Nephron progenitor cell (in vitro differentiated cells): ENCODE results near the gene CD47.

Source experiments
- DNase-seq: peaks from one replicate; pipeline ENCODE4 v3.0.0; 2021
- H3K27ac Mint-ChIP-seq: 2 replicates; pipeline ENCODE4 v1.8.0; 2021; ENCODE audit warnings: mild to moderate bottlenecking, moderate library complexity, mixed read lengths
- H3K27me3 Mint-ChIP-seq: 2 replicates; pipeline ENCODE4 v1.8.0; 2021; ENCODE audit warnings: mild to moderate bottlenecking, low read depth, mixed read lengths; ENCODE audit not compliant: poor library complexity
- H3K36me3 Mint-ChIP-seq: 2 replicates; pipeline ENCODE4 v1.8.0; 2021; ENCODE audit warnings: low read depth, mixed read lengths
- H3K4me1 Mint-ChIP-seq: 2 replicates; pipeline ENCODE4 v1.8.0; 2021; ENCODE audit warnings: mixed read lengths
- H3K4me3 Mint-ChIP-seq: 2 replicates; pipeline ENCODE4 v1.8.0; 2021; ENCODE audit warnings: mild to moderate bottlenecking, moderate library complexity, mixed read lengths
- H3K9me3 Mint-ChIP-seq: 2 replicates; pipeline ENCODE4 v1.8.0; 2021; ENCODE audit warnings: mild to moderate bottlenecking, moderate library complexity, mixed read lengths
- TF ChIP-seq, protein P1 (sequence below): fragments of 200-600 bp; sonication (generic); IDR thresholded peaks from 2 replicates; pipeline ENCODE4 v1.5.0; 2021; ENCODE audit warnings: antibody characterized with exemption

Gene CD47

DNA sequence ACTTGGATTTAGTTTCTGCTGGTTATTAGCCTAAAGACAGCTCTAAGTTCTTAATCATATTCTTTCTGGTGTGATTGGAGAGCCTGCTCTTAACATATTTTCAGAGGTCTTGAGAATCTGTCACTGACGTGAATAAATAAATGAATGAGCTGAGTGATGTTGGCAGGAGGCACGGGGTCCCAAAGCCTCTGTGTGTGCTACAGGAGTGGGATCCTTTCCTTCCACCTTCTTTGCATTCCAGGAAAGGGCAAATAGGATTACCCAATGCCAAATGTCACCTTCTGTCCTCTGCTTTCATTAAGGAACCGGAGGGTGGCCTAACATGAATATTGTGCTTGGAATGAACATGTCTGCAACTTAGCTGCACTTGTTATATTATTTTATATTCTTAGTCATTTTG lies 53.1 kb downstream of the CD47 start:
- Mint-ChIP-seq H3K9me3 (no peaks in the 10 kb centered on the region), H3K27ac (no peak overlapping the region), H3K36me3 (no peaks in the 10 kb centered on the region), H3K27me3 (no peaks in the 10 kb centered on the region), H3K4me3 (no peak overlapping the region), H3K4me1 (no peaks in the 10 kb centered on the region)
- TF ChIP-seq, protein P1, sequence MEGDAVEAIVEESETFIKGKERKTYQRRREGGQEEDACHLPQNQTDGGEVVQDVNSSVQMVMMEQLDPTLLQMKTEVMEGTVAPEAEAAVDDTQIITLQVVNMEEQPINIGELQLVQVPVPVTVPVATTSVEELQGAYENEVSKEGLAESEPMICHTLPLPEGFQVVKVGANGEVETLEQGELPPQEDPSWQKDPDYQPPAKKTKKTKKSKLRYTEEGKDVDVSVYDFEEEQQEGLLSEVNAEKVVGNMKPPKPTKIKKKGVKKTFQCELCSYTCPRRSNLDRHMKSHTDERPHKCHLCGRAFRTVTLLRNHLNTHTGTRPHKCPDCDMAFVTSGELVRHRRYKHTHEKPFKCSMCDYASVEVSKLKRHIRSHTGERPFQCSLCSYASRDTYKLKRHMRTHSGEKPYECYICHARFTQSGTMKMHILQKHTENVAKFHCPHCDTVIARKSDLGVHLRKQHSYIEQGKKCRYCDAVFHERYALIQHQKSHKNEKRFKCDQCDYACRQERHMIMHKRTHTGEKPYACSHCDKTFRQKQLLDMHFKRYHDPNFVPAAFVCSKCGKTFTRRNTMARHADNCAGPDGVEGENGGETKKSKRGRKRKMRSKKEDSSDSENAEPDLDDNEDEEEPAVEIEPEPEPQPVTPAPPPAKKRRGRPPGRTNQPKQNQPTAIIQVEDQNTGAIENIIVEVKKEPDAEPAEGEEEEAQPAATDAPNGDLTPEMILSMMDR = no peak
- DNase-seq = no peak

DNA sequence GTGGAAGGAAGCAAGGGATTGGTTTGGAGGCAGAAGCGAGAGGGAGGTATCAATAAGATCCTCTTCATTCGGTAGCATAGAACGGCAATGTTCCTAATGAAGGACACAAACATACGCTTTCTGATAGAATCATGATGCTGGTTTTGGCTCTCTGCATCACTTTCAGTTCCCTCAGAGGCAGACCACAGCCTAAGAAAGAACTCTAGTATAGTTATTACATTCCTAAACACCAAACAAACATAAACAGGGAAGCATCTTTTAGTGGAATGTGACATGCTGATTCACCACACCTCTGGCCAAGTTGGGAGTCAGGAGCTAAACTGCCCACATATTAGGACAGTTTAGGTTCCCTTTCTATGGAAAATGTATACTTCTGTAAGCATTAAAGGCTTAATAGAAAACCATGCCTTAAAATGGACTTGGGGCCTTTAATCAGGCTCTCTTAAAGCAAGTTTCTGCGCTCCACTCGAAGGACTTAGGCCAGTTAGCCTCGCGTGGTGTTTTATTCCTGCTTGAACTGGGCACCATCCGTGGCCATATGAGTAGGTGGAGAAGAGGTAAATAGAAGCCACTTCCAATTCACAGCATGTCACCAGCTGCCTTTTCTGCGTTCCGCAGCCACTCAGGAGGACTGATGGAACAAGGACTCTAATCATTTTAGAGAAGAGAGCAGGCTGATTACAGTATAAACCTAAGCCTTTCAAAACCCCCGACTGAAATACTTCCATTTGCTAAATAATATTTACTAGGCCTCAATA lies 53.7 kb downstream of the CD47 start:
- Mint-ChIP-seq H3K4me3 (no peak overlapping the region), H3K36me3 (no peaks in the 10 kb centered on the region)
- no peak for DNase-seq

DNA sequence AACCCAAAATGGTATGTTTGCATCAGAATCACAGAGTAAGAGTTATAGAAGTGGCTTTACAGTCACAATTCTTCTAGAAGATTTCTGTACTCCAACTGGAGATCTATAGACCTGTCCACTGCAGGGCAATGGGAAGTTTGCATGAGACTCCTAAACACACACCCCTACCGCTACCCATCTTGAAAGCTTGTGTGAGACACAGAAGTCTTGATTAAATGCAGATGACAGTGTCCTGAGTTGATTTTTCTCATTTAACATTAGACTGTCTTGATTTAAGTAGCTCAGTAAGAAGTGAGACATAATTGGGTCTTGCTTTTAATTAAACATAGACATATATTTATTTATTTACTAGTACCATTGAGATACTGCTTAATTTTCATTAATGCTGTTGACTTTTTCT lies 54.4 kb downstream of the CD47 start:
- Mint-ChIP-seq H3K36me3 (no peaks in the 10 kb centered on the region), H3K27ac (no peak overlapping the region), H3K4me1 (no peaks in the 10 kb centered on the region), H3K9me3 (no peaks in the 10 kb centered on the region), H3K4me3 (no peak overlapping the region), H3K27me3 (peaks cover 3% of the 10 kb centered on the region)
- no peak for DNase-seq
- TF ChIP-seq, protein P1 = no peak

More for the DNA sequence above, 53.7 kb downstream of the CD47 start:
- H3K27ac Mint-ChIP-seq = no peak overlapping the region
- no peaks in the 10 kb centered on the region for H3K9me3 Mint-ChIP-seq
- no peaks in the 10 kb centered on the region for H3K4me1 Mint-ChIP-seq
- H3K27me3 Mint-ChIP-seq = no peaks in the 10 kb centered on the region
- TF ChIP-seq, protein P1 = no peak

DNA sequence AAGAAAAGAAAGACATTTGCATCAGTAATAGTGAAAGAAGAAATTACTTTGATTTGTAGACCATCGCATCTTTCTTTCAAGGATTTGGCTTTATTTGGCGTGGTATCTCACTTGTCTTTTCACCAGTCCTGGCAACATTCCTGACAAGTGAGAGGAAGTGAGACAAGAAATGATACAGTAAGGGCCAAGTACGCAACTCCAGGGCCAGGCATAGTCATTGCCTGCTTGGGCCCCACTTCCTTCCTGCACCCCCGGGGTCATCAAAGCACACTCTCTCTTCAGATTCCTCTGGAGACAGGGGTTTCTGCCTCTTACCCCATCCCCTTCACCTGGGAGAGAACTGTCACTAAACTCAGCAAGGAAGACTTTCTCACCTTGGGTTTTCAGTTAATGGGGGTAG lies 55.1 kb downstream of the CD47 start:
- DNase-seq = no peak
- H3K27me3 Mint-ChIP-seq = peaks cover 3% of the 10 kb centered on the region
- no peak overlapping the region for H3K27ac Mint-ChIP-seq
- no peaks in the 10 kb centered on the region for H3K9me3 Mint-ChIP-seq
- TF ChIP-seq, protein P1 = no peak
- no peaks in the 10 kb centered on the region for H3K4me1 Mint-ChIP-seq
- H3K4me3 Mint-ChIP-seq = no peak overlapping the region
- H3K36me3 Mint-ChIP-seq = no peaks in the 10 kb centered on the region

DNA sequence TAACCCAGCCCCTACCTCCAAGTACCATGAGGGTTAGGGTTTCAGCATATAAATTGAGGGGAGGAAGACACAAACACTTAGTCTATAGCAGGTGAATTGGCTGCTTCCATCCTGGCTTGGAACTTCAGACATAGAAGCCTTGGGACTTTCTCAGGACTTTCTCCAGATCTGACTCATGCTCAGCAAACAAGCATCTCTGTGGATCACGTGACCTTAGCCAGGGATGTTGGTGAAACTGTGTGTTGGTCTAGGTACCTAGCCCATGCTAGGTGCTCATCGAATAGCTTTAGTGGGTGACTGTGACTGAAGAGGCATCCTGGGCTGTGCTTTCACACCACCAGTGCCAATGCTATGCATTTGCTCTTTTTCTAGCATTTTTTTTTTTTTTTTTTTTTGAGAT lies 58.9 kb downstream of the CD47 start:
- Mint-ChIP-seq H3K36me3 (no peaks in the 10 kb centered on the region), H3K4me1 (peaks cover 4% of the 10 kb centered on the region), H3K4me3 (no peak overlapping the region), H3K27me3 (peaks cover 3% of the 10 kb centered on the region), H3K9me3 (peaks cover 9% of the 10 kb centered on the region), H3K27ac (no peak overlapping the region)
- no peak for DNase-seq
- TF ChIP-seq, protein P1 = no peak

DNA sequence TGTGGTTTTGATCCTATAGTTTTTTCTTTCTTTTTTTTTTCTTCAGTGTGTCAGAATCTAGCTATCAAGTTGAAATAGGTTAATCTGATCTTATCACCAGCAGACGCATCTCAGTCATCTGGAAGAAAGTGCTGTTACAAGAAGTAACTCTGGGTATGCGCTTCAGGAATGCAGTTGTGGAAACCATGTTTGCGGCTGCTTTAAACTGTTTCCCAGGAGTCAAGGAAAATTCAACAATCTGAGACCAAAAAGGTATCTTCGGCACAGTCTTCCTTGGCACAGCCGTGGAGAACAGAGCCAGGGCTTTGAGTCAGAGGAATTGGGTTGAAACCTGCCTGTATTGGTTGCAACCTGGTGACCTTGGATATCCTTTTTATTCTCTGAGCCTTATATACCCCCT lies 59.9 kb downstream of the CD47 start:
- peaks cover 4% of the 10 kb centered on the region for H3K4me1 Mint-ChIP-seq

More for the DNA sequence above, 59.9 kb downstream of the CD47 start:
- no peak for DNase-seq
- TF ChIP-seq, protein P1 = no peak
- no peaks in the 10 kb centered on the region for H3K36me3 Mint-ChIP-seq
- H3K27ac Mint-ChIP-seq = no peak overlapping the region
- H3K9me3 Mint-ChIP-seq = peaks cover 14% of the 10 kb centered on the region
- peaks cover 3% of the 10 kb centered on the region for H3K27me3 Mint-ChIP-seq
- no peak overlapping the region for H3K4me3 Mint-ChIP-seq
